ENCODE measurements around the gene IGFN1. TPM values are rescaled to one million over a fixed set of nuclear protein-coding genes. Genes with fewer than 3 reads are reported as not detected.

The IGFN1 gene
- total RNA-seq, 6 experiments from 2014 or later = 0.02 to 0.18 (median 0.12) TPM; not detected in 3

DNA sequence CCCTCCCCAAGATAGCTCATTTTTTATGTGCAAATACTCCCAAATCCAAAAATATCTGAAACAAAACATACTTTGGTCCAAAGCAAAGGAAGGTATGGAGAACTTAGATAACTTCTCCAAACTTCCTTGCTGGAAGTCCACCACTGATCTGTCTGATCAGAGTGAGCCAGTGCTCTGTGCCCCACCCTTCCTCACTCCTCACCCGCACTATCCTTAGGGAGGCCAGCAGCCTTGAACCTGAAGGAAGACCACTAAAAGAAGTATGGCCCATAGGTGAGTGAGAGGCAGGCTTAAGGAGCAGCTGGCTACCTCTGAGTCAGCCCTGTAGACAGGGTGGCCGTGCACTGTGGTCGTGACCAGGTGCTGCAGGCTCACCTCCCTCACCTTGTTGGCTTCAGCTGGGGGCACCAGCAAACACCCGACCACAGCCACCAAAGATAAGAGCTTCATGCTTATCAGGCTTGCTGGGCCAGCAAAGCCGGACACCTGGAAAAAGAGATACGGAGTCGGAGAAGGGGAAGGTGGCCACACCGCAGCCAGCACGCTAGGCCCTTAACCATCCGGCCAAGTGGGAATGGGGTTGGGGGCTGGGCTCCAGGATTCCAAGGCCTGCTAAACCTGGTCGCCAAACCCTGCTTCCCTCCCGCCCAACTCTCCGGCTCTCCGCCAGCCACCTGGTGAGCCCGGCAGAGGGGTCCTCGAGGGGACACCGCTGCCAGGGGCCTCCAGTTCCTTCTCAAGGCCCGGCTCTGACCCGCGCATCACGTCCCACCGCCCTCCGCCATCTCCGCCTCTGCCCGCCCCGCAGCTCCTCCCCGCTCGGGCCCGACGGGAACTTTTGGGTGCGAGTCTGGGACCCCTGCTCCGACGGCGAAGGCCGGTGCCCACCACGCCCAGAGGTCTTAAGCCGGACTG lies 36.9 kb upstream of the IGFN1 start:
- no peaks in the 10 kb centered on the region for H3K9me3 ChIP-seq
- intact Hi-C loops (cut with DNase I) = no loop called here
- TF ChIP-seq, protein P1, sequence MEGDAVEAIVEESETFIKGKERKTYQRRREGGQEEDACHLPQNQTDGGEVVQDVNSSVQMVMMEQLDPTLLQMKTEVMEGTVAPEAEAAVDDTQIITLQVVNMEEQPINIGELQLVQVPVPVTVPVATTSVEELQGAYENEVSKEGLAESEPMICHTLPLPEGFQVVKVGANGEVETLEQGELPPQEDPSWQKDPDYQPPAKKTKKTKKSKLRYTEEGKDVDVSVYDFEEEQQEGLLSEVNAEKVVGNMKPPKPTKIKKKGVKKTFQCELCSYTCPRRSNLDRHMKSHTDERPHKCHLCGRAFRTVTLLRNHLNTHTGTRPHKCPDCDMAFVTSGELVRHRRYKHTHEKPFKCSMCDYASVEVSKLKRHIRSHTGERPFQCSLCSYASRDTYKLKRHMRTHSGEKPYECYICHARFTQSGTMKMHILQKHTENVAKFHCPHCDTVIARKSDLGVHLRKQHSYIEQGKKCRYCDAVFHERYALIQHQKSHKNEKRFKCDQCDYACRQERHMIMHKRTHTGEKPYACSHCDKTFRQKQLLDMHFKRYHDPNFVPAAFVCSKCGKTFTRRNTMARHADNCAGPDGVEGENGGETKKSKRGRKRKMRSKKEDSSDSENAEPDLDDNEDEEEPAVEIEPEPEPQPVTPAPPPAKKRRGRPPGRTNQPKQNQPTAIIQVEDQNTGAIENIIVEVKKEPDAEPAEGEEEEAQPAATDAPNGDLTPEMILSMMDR (IDR thresholded peaks at IDR 0.05) = no peak
- TF ChIP-seq POLR2A (IDR thresholded peaks at IDR 0.05) = no peak
- WGBS (ENCODE audit: insufficient coverage, low coverage, low lambda C conversion rate, missing lambda C conversion rate) = 0% methylated on average over 24 of the region's 37 CpGs
- H3K27ac ChIP-seq = peak overlapping the region; percentile 53 to 78 (median 54)
- H3K27me3 ChIP-seq = no peaks in the 10 kb centered on the region
- H3K4me1 ChIP-seq = peaks cover 0 to 6% (median 2%) of the 10 kb centered on the region in 4 donors
- peak overlapping the region; percentile 71 to 94 (median 87) for H3K4me3 ChIP-seq
- peaks cover 0 to 7% (median 0%) of the 10 kb centered on the region in 4 donors for H3K36me3 ChIP-seq
- ATAC-seq = peak; percentile 80 to 83 (median 82)
- DNase-seq = no peak

DNA sequence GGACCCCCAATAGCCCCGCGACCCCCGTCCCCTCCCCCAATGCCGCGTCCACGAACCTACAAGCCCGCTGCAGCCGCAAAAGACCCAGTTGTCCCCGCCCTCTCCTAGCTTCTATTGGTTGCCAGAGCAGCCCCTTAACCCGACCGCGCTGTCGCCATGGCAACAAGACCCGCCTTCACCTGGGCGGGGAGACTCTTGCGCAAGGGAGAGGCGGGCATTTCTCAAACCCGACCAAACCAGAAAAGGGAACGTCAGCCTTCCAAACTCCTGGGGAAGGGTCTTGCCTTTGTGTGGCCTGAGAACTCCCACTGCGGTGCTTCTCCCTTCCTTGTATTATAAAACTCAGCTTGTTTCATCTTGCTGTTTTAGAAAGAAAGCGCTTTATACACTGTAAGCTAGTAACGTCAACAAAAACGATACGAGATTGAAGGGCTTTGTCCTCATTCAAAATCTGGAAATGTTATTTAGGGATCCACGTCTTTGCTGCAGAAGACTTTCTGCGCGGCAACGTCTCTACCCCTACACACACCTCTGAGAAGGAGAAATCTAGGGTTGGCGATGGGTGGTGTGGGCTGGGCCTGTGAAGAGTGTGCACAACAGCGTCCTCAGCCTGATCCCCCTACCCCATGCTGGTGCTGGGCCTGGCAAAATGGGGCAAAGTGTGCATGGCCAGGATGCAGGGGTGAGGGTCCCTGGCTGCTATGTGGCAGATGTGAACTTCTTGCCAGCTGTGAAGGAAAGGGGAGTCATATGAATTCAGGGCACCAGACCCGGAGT lies 36.0 kb upstream of the IGFN1 start, which contains the start of gene TMEM9:
Gene TMEM9, minus strand, starts transcription at position 86 of the 777 bp plus-strand sequence. CDS start 551 bp downstream, outside the sequence.
- Histone ChIP-seq H3K27me3 (no peaks in the 10 kb centered on the region), H3K27ac (peak within 1 kb of the TSS; percentile 53 to 78 (median 54)), H3K4me1 (peaks cover 0 to 6% (median 2%) of the 10 kb centered on the region in 4 donors), H3K9me3 (no peaks in the 10 kb centered on the region), H3K4me3 (peak within 1 kb of the TSS; percentile 71 to 94 (median 87)), H3K36me3 (peaks cover 0 to 7% (median 0%) of the 10 kb centered on the region in 4 donors)
- 10% methylated on average over 22 of the region's 31 CpGs for WGBS (ENCODE audit: insufficient coverage, low coverage, low lambda C conversion rate, missing lambda C conversion rate)
- ATAC-seq (peak; percentile 95 to 97 (median 96)), DNase-seq (peak; percentile 98 to 99 (median 98))
- TF ChIP-seq POLR2A (IDR thresholded peaks at IDR 0.05) = no peak
- TF ChIP-seq, protein P1 (IDR thresholded peaks at IDR 0.05) = no peak
- intact Hi-C loops (cut with DNase I) = no loop called here

DNA sequence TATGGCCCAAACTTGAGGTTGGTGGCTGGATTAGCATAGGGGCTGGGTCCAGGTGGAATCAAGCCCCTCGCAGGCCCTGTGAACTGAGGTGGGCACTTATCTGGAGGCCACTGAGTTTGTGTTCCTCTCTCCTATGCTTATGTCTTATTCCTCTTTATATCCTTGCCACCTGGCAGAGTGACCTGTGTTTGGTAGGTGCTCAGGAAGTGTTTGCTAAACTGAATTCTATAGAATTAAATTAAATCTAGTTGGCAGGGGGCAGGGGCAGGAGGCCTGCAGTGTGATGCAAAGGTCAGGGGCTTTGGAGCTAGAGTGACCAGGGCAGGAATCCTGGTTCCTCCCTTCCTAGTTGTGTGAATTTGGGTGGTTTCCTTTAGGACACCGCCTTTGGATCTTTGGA lies 35.3 kb upstream of the IGFN1 start:
- TF ChIP-seq POLR2A (IDR thresholded peaks at IDR 0.05) = no peak
- TF ChIP-seq, protein P1 (IDR thresholded peaks at IDR 0.05) = no peak
- ATAC-seq = no peak
- Histone ChIP-seq H3K27me3 (no peaks in the 10 kb centered on the region), H3K27ac (no peak overlapping the region), H3K4me1 (peaks cover 0 to 6% (median 2%) of the 10 kb centered on the region in 4 donors), H3K36me3 (peaks cover 0 to 6% (median 0%) of the 10 kb centered on the region in 4 donors), H3K4me3 (no peak overlapping the region), H3K9me3 (no peaks in the 10 kb centered on the region)
- DNase-seq = no peak
- intact Hi-C loops (cut with DNase I) = no loop called here
- WGBS (ENCODE audit: insufficient coverage, low coverage, low lambda C conversion rate, missing lambda C conversion rate) = 83% methylated on average over 1 of the region's 2 CpGs

DNA sequence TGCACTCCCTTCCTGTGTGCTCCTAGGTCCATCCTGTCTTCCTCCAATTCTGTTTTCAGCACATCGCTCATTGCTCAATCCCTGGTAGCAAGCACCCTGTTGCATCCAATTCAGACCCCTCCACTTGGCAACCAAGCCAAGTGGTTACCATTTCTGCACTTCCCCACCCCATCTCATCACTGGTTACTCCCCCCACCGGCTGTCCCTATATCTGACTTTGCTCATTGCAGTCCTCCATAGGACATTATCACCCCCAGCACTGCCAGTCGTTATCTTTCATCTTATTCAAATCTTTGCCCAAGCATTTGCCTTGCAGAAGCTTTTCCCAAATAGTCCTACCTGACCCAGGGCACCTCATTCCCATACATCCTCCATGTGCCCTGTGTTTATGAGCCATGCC lies 34.3 kb upstream of the IGFN1 start:
- no peak for DNase-seq
- Histone ChIP-seq H3K36me3 (no peaks in the 10 kb centered on the region), H3K4me3 (no peak overlapping the region), H3K27ac (no peak overlapping the region), H3K27me3 (no peaks in the 10 kb centered on the region), H3K9me3 (no peaks in the 10 kb centered on the region), H3K4me1 (peaks cover 0 to 6% (median 2%) of the 10 kb centered on the region in 4 donors)
- 70% methylated on average over 3 of the region's 3 CpGs for WGBS (ENCODE audit: insufficient coverage, low coverage, low lambda C conversion rate, missing lambda C conversion rate)
- no peak for ATAC-seq
- intact Hi-C loops (cut with DNase I) = no loop called here
- TF ChIP-seq, protein P1 (IDR thresholded peaks at IDR 0.05) = no peak
- TF ChIP-seq POLR2A (IDR thresholded peaks at IDR 0.05) = no peak
